Trophoblast cell (in vitro differentiated cells and primary cell): ENCODE results near the gene PLPP4.

Source experiments
- DNase-seq, 2 donors: peaks; one replicate each; pipeline ENCODE4 v3.0.0-alpha.2; 2016
- H2AFZ ChIP-seq: 2 replicates; pipeline ENCODE4 v1.6.1; 2013; ENCODE audit warnings: low read length, moderate library complexity, mild to moderate bottlenecking; ENCODE audit not compliant: insufficient read depth, poor library complexity
- H2AK5ac ChIP-seq: 2 replicates; pipeline ENCODE4 v1.6.1; 2013; ENCODE audit warnings: mild to moderate bottlenecking, low read length
- H2BK120ac ChIP-seq: 2 replicates; pipeline ENCODE4 v1.6.1; 2013; ENCODE audit warnings: low read length, mild to moderate bottlenecking, moderate library complexity; ENCODE audit not compliant: insufficient read depth, poor library complexity
- H2BK12ac ChIP-seq: 2 replicates; pipeline ENCODE4 v1.6.1; 2013; ENCODE audit warnings: mild to moderate bottlenecking, low read length, moderate library complexity
- H2BK5ac ChIP-seq: 2 replicates; pipeline ENCODE4 v1.6.1; 2013; ENCODE audit warnings: low read length, low read depth, moderate library complexity, mild to moderate bottlenecking; ENCODE audit not compliant: poor library complexity
- H3K14ac ChIP-seq: 2 replicates; pipeline ENCODE4 v1.6.1; 2013; ENCODE audit warnings: mild to moderate bottlenecking, low read length
- H3K18ac ChIP-seq: 2 replicates; pipeline ENCODE4 v1.6.1; 2013; ENCODE audit warnings: mild to moderate bottlenecking, low read length
- H3K23ac ChIP-seq: 2 replicates; pipeline ENCODE4 v1.6.1; 2013; ENCODE audit warnings: low read length
- H3K27ac ChIP-seq: 2 replicates; pipeline ENCODE4 v1.5.1; 2013; ENCODE audit warnings: low read depth, mild to moderate bottlenecking, inconsistent platforms, low read length, moderate library complexity
- H3K27me3 ChIP-seq: 2 replicates; pipeline ENCODE4 v1.6.1; 2013; ENCODE audit warnings: inconsistent platforms, mild to moderate bottlenecking, low read length, moderate library complexity; ENCODE audit not compliant: insufficient read depth
- H3K36me3 ChIP-seq, 2 experiments: 1 replicate in 1 of 2; 2 replicates in 1 of 2; pipeline ENCODE4 v1.6.1; 2013; ENCODE audit warnings: low read length in 2 of 2, mild to moderate bottlenecking in 2 of 2, moderate library complexity in 1 of 2; ENCODE audit not compliant: insufficient read depth in 2 of 2, control insufficient read depth in 1 of 2
- H3K4ac ChIP-seq: 2 replicates; pipeline ENCODE4 v1.6.1; 2013; ENCODE audit warnings: low read depth, mild to moderate bottlenecking, low read length, moderate library complexity
- H3K4me1 ChIP-seq, 2 experiments: 1 replicate in 1 of 2; 2 replicates in 1 of 2; pipeline ENCODE4 v1.6.1; 2013; ENCODE audit warnings: low read length in 2 of 2, mild to moderate bottlenecking in 2 of 2, moderate library complexity in 1 of 2; ENCODE audit not compliant: insufficient read depth in 2 of 2, control insufficient read depth in 1 of 2
- H3K4me2 ChIP-seq: 2 replicates; pipeline ENCODE4 v1.6.1; 2013; ENCODE audit warnings: inconsistent platforms, mild to moderate bottlenecking, low read length, moderate library complexity
- H3K4me3 ChIP-seq: 2 replicates; pipeline ENCODE4 v1.5.1; 2013; ENCODE audit warnings: mild to moderate bottlenecking, low read depth, low read length, inconsistent platforms
- H3K79me1 ChIP-seq: one replicate; pipeline ENCODE4 v1.6.1; 2013; ENCODE audit warnings: low read length
- H3K79me2 ChIP-seq: 2 replicates; pipeline ENCODE4 v1.6.1; 2013; ENCODE audit warnings: low read length, mild to moderate bottlenecking; ENCODE audit not compliant: control insufficient read depth, insufficient read depth, poor library complexity
- H3K9ac ChIP-seq: 2 replicates; pipeline ENCODE4 v1.6.1; 2013; ENCODE audit warnings: mild to moderate bottlenecking, low read length
- H3K9me3 ChIP-seq: 2 replicates; pipeline ENCODE4 v1.6.1; 2013; ENCODE audit warnings: low read depth, mild to moderate bottlenecking, control low read depth, inconsistent platforms, low read length; ENCODE audit not compliant: insufficient read depth
- H4K12ac ChIP-seq: 2 replicates; pipeline ENCODE4 v1.6.1; 2013; ENCODE audit warnings: low read depth, mild to moderate bottlenecking, low read length, moderate library complexity
- H4K8ac ChIP-seq: 2 replicates; pipeline ENCODE4 v1.6.1; 2013; ENCODE audit warnings: low read depth, mild to moderate bottlenecking, low read length, moderate library complexity
- H4K91ac ChIP-seq: one replicate; pipeline ENCODE4 v1.6.1; 2013; ENCODE audit warnings: low read depth, mild to moderate bottlenecking, low read length, moderate library complexity
- WGBS: extraction: QIAGEN DNeasy Blood & Tissue Kit; methylation state at CpG from one replicate; pipeline ENCODE4 v1.1.7; 2013; ENCODE audit warnings: missing lambda C conversion rate; ENCODE audit not compliant: insufficient read length, insufficient coverage; ENCODE audit errors: extremely low coverage; 5-methylcytosine and 5-hydroxymethylcytosine counted together

PLPP4 gene

DNA sequence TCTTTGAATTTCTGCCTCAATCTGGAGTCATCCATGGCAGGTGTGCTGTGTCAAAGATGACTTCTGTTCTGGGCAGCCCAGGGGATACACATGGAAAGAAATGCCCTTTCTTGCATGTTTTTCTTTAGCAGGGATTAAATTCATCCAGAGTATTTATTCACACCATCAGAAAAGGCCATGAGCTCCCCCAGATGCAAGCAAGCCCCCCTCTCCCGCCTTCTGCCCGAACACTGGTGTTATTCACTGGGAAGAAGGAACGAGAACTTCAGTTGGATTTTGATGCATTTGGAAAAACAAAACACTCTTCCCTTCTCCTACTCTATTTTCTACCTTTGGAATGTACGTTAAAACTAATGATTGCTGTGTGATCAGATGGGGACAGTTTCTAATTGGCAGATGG is 1.4 kb downstream of the PLPP4 start:
- Histone ChIP-seq H3K9ac (no peak overlapping the region), H3K4me3 (no peak overlapping the region), H3K36me3 (no peaks in the 10 kb centered on the region), H3K27ac (no peak overlapping the region), H4K8ac (no peak overlapping the region), H3K14ac (no peak overlapping the region), H3K9me3 (peaks cover 2% of the 10 kb centered on the region), H3K23ac (no peak overlapping the region), H3K27me3 (peaks cover 12% of the 10 kb centered on the region), H3K4ac (no peak overlapping the region), H4K12ac (no peak overlapping the region), H3K18ac (no peak overlapping the region), H2AK5ac (no peak overlapping the region), H3K79me1 (peaks cover 10% of the 10 kb centered on the region), H2BK120ac (no peak overlapping the region), H2BK12ac (no peak overlapping the region), H3K79me2 (peaks cover 2% of the 10 kb centered on the region), H4K91ac (no peak overlapping the region), H2AFZ (no peak overlapping the region), H2BK5ac (no peak overlapping the region), H3K4me1 (peaks cover 18 to 25% of the 10 kb centered on the region in 2 experiments), H3K4me2 (no peak overlapping the region)
- no CpG with 5 or more reads among the region's 4 CpGs for WGBS
- no peak for DNase-seq

DNA sequence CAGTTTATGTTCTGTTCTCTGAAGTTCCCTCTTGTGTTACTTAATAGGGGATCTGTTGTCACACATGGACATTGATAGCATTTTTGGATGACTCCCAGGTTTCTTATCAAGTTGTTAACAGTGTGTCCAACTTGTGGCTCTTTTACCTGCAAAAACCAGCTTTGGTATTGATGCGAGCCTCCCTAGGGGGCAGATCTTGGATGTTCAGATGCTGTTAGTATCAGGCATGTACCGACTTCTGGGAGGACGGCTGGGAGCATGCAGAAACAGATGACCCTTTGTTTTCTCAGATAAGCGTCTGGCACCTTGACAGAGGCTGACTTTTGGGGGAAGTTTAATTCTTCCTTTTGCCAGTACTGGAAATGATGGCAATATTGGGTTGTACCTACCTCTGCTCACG is 2.2 kb downstream of the PLPP4 start:
- H3K79me1 ChIP-seq, result peaks cover 10% of the 10 kb centered on the region
- H2AFZ ChIP-seq, result no peak overlapping the region

DNA sequence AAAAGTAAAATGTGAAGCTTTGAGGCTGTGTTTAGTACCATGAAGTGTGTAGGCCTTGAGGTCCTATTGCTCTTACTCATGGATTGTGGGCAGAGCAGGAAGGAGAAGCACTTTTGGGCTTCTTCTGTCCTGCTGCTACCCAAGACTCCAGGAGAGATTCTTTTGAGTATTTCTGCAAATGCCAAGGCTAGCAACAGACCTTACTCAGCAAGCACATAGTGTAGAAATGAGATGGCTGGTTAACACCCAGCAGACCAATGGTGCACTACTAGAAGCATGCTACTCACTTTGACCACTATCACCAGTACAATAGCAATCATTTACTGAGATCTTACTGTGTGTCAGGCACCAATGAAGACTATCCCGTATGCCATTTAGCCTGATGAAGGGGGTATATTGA is 3.2 kb downstream of the PLPP4 start:
- Histone ChIP-seq H2BK120ac (no peak overlapping the region), H3K9ac (no peak overlapping the region), H3K36me3 (no peaks in the 10 kb centered on the region), H2AFZ (no peak overlapping the region), H4K91ac (no peak overlapping the region), H3K27ac (peak overlapping the region; percentile 42), H2BK5ac (peak overlapping the region; percentile 4), H3K23ac (no peak overlapping the region), H3K79me2 (peaks cover 2% of the 10 kb centered on the region), H3K4ac (no peak overlapping the region), H2BK12ac (no peak overlapping the region), H3K4me3 (no peak overlapping the region), H3K4me1 (peaks cover 18 to 25% of the 10 kb centered on the region in 2 experiments), H4K12ac (no peak overlapping the region), H2AK5ac (no peak overlapping the region), H4K8ac (no peak overlapping the region), H3K18ac (no peak overlapping the region), H3K9me3 (peaks cover 2% of the 10 kb centered on the region), H3K14ac (no peak overlapping the region), H3K4me2 (no peak overlapping the region), H3K27me3 (peaks cover 12% of the 10 kb centered on the region), H3K79me1 (peaks cover 10% of the 10 kb centered on the region)
- no CpG with 5 or more reads among the region's 1 CpG for WGBS
- DNase-seq, result no peak

More for the DNA sequence above, 2.2 kb downstream of the PLPP4 start:
- H3K23ac ChIP-seq, result no peak overlapping the region
- no peak overlapping the region for H4K91ac ChIP-seq
- H2BK12ac ChIP-seq, result no peak overlapping the region
- H3K4me3 ChIP-seq, result no peak overlapping the region
- DNase-seq, result no peak
- no peak overlapping the region for H3K4ac ChIP-seq
- no peak overlapping the region for H2BK120ac ChIP-seq
- no peak overlapping the region for H4K8ac ChIP-seq
- peaks cover 2% of the 10 kb centered on the region for H3K9me3 ChIP-seq
- no peak overlapping the region for H3K27ac ChIP-seq
- peaks cover 12% of the 10 kb centered on the region for H3K27me3 ChIP-seq
- no peak overlapping the region for H3K9ac ChIP-seq
- WGBS, result no CpG with 5 or more reads among the region's 5 CpGs
- H3K4me2 ChIP-seq, result no peak overlapping the region
- H3K36me3 ChIP-seq, result no peaks in the 10 kb centered on the region
- no peak overlapping the region for H2BK5ac ChIP-seq
- H3K4me1 ChIP-seq, result peaks cover 18 to 25% of the 10 kb centered on the region in 2 experiments
- H3K14ac ChIP-seq, result no peak overlapping the region
- H4K12ac ChIP-seq, result no peak overlapping the region
- H3K18ac ChIP-seq, result no peak overlapping the region
- no peak overlapping the region for H2AK5ac ChIP-seq
- peaks cover 2% of the 10 kb centered on the region for H3K79me2 ChIP-seq

DNA sequence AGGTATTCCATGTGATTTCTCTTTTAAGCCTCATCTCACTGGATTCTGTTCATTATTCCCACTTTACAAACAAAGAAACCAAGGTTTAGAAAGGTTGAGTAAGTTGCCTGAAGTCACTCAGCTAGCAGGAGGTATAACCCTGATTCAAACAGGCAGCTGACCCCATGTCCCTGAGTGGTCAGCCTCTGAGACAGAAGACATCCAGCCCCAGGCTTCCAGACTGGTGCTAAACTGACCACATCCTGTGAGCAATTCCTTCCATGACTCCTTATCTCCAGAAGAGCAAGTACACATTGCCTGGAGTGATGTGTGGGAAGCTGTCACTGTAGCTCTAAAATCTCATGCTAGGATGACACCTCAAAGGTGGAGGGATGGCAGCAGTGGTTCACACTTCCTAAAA is 3.7 kb downstream of the PLPP4 start:
- Histone ChIP-seq H2AK5ac (no peak overlapping the region), H3K18ac (no peak overlapping the region), H2BK12ac (no peak overlapping the region), H3K4me1 (peaks cover 18 to 25% of the 10 kb centered on the region in 2 experiments), H4K8ac (no peak overlapping the region), H3K9ac (no peak overlapping the region), H4K91ac (no peak overlapping the region), H3K79me1 (peaks cover 10% of the 10 kb centered on the region), H3K27me3 (peaks cover 12% of the 10 kb centered on the region), H2BK5ac (no peak overlapping the region), H4K12ac (no peak overlapping the region), H3K79me2 (peaks cover 2% of the 10 kb centered on the region), H3K14ac (no peak overlapping the region), H3K4me3 (no peak overlapping the region), H3K27ac (no peak overlapping the region), H3K4ac (no peak overlapping the region), H3K23ac (no peak overlapping the region), H2AFZ (no peak overlapping the region), H3K36me3 (no peaks in the 10 kb centered on the region), H2BK120ac (no peak overlapping the region), H3K9me3 (peaks cover 2% of the 10 kb centered on the region), H3K4me2 (no peak overlapping the region)
- DNase-seq, result no peak
